Vagina (tissue), 2 donors: ENCODE results near the gene SWAP70. TPM values are rescaled to one million over a fixed set of nuclear protein-coding genes. Genes with fewer than 3 reads are reported as not detected.
"Not testable (repeated sequence)": the region's sequence is repeated elsewhere in the genome, so short reads cannot be mapped to it uniquely, and the experiment has no call there.

ENCODE experiments used
- DNase-seq, 2 donors: peaks; one replicate each; pipeline ENCODE4 v3.0.0-alpha.2; 2017; ENCODE audit errors: extremely low spot score in 2 of 2
- H3K27ac ChIP-seq: fragments of 200-600 bp; sonication (generic); one replicate; pipeline ENCODE4 v1.5.1; 2019
- H3K27me3 ChIP-seq: fragments of 200-600 bp; sonication (generic); one replicate; pipeline ENCODE4 v1.5.1; 2019
- H3K36me3 ChIP-seq, 2 donors: fragments of 200-600 bp; sonication (generic); one replicate each; pipeline ENCODE4 v1.5.1; 2017 to 2019
- H3K4me1 ChIP-seq: fragments of 200-600 bp; sonication (generic); one replicate; pipeline ENCODE4 v1.5.1; 2019
- H3K4me3 ChIP-seq, 2 donors: fragments of 200-600 bp; sonication (generic); 1 replicate in 1 of 2; 2 replicates in 1 of 2; pipeline ENCODE4 v1.5.1; 2016 to 2019
- H3K9me3 ChIP-seq: fragments of 200-600 bp; sonication (generic); one replicate; pipeline ENCODE4 v1.5.1; 2019
- CTCF ChIP-seq, 3 experiments: fragments of 450-650 bp in 2 of 3; fragments of 200-600 bp in 1 of 3; sonication (generic) in 1 of 3; IDR thresholded peaks; one replicate each; pipeline ENCODE4 v1.5.1; 2017 to 2019; ENCODE audit warnings: antibody characterized with exemption in 3 of 3, mild to moderate bottlenecking in 2 of 3, moderate library complexity in 2 of 3
- POLR2A ChIP-seq, 2 donors: fragments of 450-650 bp; IDR thresholded peaks; one replicate each; pipeline ENCODE4 v1.6.1; 2017; ENCODE audit warnings: antibody characterized with exemption in 2 of 2, mild to moderate bottlenecking in 2 of 2, moderate library complexity in 2 of 2
- POLR2AphosphoS5 ChIP-seq, 2 donors: sonication (generic); formaldehyde crosslinking; IDR thresholded peaks; one replicate each; pipeline ENCODE4 v1.9.0; 2017; ENCODE audit warnings: antibody characterized with exemption in 2 of 2, mild to moderate bottlenecking in 2 of 2, low read depth in 1 of 2; ENCODE audit not compliant: insufficient read depth in 1 of 2
- intact Hi-C: fragments of 100-400 bp; cut with DNase I; formaldehyde crosslinking; loops from one replicate; pipeline ENCODE4 v1.15.1; 2023
- total RNA-seq: library from RNA; depleted of rRNA; stranded (reverse); fragments of >200 nt; gene quantifications from one replicate; pipeline ENCODE4 v1.2.3, GENCODE V29; 2016

The SWAP70 gene
- total RNA-seq, 1 donor from 2014 or later, result 32.2 TPM

- no peaks in the 10 kb centered on the region for H3K36me3 ChIP-seq
- no peak overlapping the region for H3K4me3 ChIP-seq
- H3K27me3 ChIP-seq, result no peaks in the 10 kb centered on the region
- no peak for DNase-seq
- H3K4me1 ChIP-seq, result peaks cover 9% of the 10 kb centered on the region
- H3K27ac ChIP-seq, result no peak overlapping the region
- intact Hi-C loops, result loop anchor here (10.0 kb wide), 2 partner anchors 136 to 686 kb away; partner anchors contain the start of gene ADM
- TF ChIP-seq CTCF (IDR thresholded peaks at IDR 0.05) (no peak), POLR2A (IDR thresholded peaks at IDR 0.05) (no peak), POLR2AphosphoS5 (IDR thresholded peaks at IDR 0.05; ENCODE audit: insufficient read depth in 1 of 2, low read depth in 1 of 2) (no peak)
- H3K9me3 ChIP-seq, result no peaks in the 10 kb centered on the region
Observed at GRCh38 chr11:9619004-9619403, 44.9 kb upstream of the SWAP70 start.

- intact Hi-C loops, result loop anchor here (10.0 kb wide), 2 partner anchors 135 to 685 kb away; partner anchors contain the start of gene ADM
- no peaks in the 10 kb centered on the region for H3K36me3 ChIP-seq
Observed at GRCh38 chr11:9619971-9620370, 43.9 kb upstream of the SWAP70 start.

GRCh38 chr11:9622353-9622752, 41.5 kb upstream of the SWAP70 start:
- H3K9me3 ChIP-seq, H3K4me3 ChIP-seq, intact Hi-C loops, H3K4me1 ChIP-seq, DNase-seq, H3K36me3 ChIP-seq, H3K27me3 ChIP-seq, H3K27ac ChIP-seq: not testable (repeated sequence)

More at GRCh38 chr11:9619971-9620370, 43.9 kb upstream of the SWAP70 start:
- H3K9me3 ChIP-seq, result no peaks in the 10 kb centered on the region
- peaks cover 1% of the 10 kb centered on the region for H3K4me1 ChIP-seq
- H3K27ac ChIP-seq, result no peak overlapping the region
- H3K27me3 ChIP-seq, result no peaks in the 10 kb centered on the region
- H3K4me3 ChIP-seq, result no peak overlapping the region
- DNase-seq, result no peak
- TF ChIP-seq POLR2AphosphoS5 (IDR thresholded peaks at IDR 0.05; ENCODE audit: insufficient read depth in 1 of 2, low read depth in 1 of 2) (no peak), POLR2A (IDR thresholded peaks at IDR 0.05) (no peak), CTCF (IDR thresholded peaks at IDR 0.05) (no peak)

GRCh38 chr11:9623053-9623452, 40.8 kb upstream of the SWAP70 start:
- H3K27me3 ChIP-seq, H3K4me3 ChIP-seq, DNase-seq, intact Hi-C loops, H3K9me3 ChIP-seq, H3K4me1 ChIP-seq, H3K27ac ChIP-seq, H3K36me3 ChIP-seq: not testable (repeated sequence)

- Histone ChIP-seq H3K27me3 (no peaks in the 10 kb centered on the region), H3K4me3 (no peak overlapping the region), H3K27ac (no peak overlapping the region), H3K4me1 (no peaks in the 10 kb centered on the region), H3K36me3 (no peaks in the 10 kb centered on the region), H3K9me3 (no peaks in the 10 kb centered on the region)
- TF ChIP-seq POLR2A (IDR thresholded peaks at IDR 0.05) (no peak), POLR2AphosphoS5 (IDR thresholded peaks at IDR 0.05; ENCODE audit: insufficient read depth in 1 of 2, low read depth in 1 of 2) (no peak), CTCF (IDR thresholded peaks at IDR 0.05) (no peak)
- no peak for DNase-seq
- intact Hi-C loops, result no loop called here
Observed at GRCh38 chr11:9624448-9624847, 39.4 kb upstream of the SWAP70 start.

GRCh38 chr11:9625162-9625561, 38.7 kb upstream of the SWAP70 start:
- no peak for DNase-seq

More at GRCh38 chr11:9625162-9625561, 38.7 kb upstream of the SWAP70 start:
- Histone ChIP-seq H3K4me1 (no peaks in the 10 kb centered on the region), H3K27ac (no peak overlapping the region), H3K27me3 (no peaks in the 10 kb centered on the region), H3K4me3 (no peak overlapping the region), H3K9me3 (no peaks in the 10 kb centered on the region), H3K36me3 (no peaks in the 10 kb centered on the region)
- intact Hi-C loops, result no loop called here
- no peak for TF ChIP-seq CTCF (IDR thresholded peaks at IDR 0.05)
- TF ChIP-seq POLR2A (IDR thresholded peaks at IDR 0.05), result no peak
- no peak for TF ChIP-seq POLR2AphosphoS5 (IDR thresholded peaks at IDR 0.05; ENCODE audit: insufficient read depth in 1 of 2, low read depth in 1 of 2)
